Measurements from ENCODE around the gene AMOT.

GRCh38 chrX:112785344-112785743 is 55.3 kb downstream of the AMOT start:
- TF ChIP-seq CTCF (IDR thresholded peaks at IDR 0.05) (no peak), POLR2A (IDR thresholded peaks at IDR 0.05) (no peak), EP300 (IDR thresholded peaks at IDR 0.05) (no peak), POLR2AphosphoS5 (IDR thresholded peaks at IDR 0.05) (no peak)
